BE2C (cell line): ENCODE measurements around the gene C19orf33.

Source experiments
- DNase-seq: peaks from one replicate; pipeline ENCODE4 v3.0.0-alpha.2; 2020
- H3K27me3 ChIP-seq: fragments of 250-450 bp; sonication (Bioruptor Pico); 2 replicates; pipeline ENCODE4 v1.5.1; 2020; ENCODE audit warnings: mild to moderate bottlenecking
- H3K36me3 ChIP-seq: fragments of 250-450 bp; sonication (Bioruptor Pico); 2 replicates; pipeline ENCODE4 v1.5.1; 2020; ENCODE audit warnings: mild to moderate bottlenecking
- H3K4me1 ChIP-seq: fragments of 250-450 bp; sonication (Bioruptor Pico); 2 replicates; pipeline ENCODE4 v1.5.1; 2020
- H3K4me3 ChIP-seq: 2 replicates; pipeline ENCODE4 v1.5.1; 2011; ENCODE audit warnings: low read depth, low read length
- H3K9me3 ChIP-seq: fragments of 250-450 bp; sonication (Bioruptor Pico); 2 replicates; pipeline ENCODE4 v1.5.1; 2020
- TF ChIP-seq, protein P1 (sequence below): IDR thresholded peaks from 2 replicates; pipeline ENCODE4 v1.5.1; 2012; ENCODE audit warnings: mild to moderate bottlenecking, low read depth, low read length

The C19orf33 gene

DNA sequence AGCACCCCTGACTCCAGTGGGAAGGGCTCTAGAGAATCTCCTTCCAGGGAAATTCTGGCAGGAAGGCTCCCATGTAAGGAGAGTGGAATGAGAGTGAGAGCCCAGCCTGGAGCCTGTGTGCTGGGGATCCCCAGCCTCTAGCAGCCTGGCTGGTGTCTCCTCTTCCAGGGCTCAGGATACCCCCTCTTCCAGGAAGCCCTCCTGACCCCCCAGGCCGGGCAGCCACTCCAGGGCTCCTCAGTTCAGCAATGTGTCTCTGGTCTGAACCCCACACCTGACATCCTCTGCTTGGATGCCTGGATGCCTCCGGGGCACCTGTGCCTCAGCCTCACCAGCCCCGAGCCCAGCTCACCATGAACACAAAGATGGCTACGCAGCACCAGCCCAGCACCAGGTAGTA is 3.0 kb downstream of the C19orf33 start:
- no peak for DNase-seq
- Histone ChIP-seq H3K27me3 (no peaks in the 10 kb centered on the region), H3K4me1 (no peaks in the 10 kb centered on the region), H3K36me3 (no peaks in the 10 kb centered on the region), H3K4me3 (no peak overlapping the region), H3K9me3 (no peaks in the 10 kb centered on the region)
- TF ChIP-seq, protein P1, sequence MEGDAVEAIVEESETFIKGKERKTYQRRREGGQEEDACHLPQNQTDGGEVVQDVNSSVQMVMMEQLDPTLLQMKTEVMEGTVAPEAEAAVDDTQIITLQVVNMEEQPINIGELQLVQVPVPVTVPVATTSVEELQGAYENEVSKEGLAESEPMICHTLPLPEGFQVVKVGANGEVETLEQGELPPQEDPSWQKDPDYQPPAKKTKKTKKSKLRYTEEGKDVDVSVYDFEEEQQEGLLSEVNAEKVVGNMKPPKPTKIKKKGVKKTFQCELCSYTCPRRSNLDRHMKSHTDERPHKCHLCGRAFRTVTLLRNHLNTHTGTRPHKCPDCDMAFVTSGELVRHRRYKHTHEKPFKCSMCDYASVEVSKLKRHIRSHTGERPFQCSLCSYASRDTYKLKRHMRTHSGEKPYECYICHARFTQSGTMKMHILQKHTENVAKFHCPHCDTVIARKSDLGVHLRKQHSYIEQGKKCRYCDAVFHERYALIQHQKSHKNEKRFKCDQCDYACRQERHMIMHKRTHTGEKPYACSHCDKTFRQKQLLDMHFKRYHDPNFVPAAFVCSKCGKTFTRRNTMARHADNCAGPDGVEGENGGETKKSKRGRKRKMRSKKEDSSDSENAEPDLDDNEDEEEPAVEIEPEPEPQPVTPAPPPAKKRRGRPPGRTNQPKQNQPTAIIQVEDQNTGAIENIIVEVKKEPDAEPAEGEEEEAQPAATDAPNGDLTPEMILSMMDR, result no peak

DNA sequence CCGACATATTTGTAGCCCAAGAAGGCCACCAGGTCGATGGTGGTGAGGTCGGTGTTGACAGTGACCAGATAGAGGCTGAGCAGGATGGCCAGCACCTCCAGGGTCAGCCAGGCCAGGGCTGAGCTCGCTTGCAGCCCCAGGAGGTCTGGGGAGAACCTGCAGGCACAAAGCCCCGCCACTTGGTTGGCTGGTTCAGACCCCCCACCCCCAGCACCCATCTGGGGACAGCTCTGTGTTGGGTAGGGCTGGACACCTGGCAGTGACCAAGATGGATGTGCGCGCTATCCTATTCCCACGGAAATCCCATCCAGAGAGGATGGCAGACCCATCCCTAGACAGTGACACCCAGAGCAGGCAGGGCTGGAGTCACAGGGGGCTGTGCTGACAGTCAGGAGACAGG is 3.5 kb downstream of the C19orf33 start:
- Histone ChIP-seq H3K27me3 (no peaks in the 10 kb centered on the region), H3K9me3 (no peaks in the 10 kb centered on the region), H3K36me3 (no peaks in the 10 kb centered on the region), H3K4me3 (no peak overlapping the region), H3K4me1 (no peaks in the 10 kb centered on the region)
- DNase-seq, result no peak
- TF ChIP-seq, protein P1, result no peak

DNA sequence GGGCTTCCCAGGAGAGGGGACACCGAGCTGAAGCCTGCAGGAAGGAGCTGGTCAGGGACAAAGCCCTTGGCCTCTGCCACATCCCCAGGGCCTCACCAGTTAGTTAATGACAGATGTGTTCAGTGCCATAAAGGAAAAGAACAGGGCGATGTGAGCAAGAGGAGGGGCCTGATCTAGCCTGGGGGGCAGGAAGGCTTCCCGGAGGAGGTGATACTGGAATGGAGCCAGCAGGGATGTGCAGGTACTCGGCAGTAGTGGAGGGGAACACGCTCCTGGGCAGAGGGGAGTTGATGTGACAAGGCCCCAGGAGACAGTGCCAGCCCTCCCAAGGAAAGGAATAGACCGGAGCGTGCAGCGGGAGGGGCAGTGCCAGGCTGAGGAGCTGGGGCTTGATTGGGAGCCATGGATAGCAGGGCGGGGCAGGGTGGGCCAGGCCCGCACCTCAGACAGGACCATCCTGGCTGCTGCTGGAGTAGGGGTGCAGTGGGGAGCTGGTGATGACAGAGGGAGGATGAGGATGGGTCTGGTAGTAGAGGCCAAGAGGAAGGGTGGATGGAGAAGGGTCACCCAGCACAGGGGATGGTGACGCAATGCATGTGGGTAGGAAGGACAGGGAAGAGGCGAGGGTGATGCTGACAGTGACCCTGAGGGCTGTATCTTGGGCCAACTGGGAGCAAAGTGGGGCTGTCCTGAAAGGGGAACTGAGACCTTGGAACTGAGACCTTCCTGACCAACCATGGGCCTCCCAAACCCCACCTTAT is 4.1 kb downstream of the C19orf33 start:
- Histone ChIP-seq H3K27me3 (no peaks in the 10 kb centered on the region), H3K36me3 (no peaks in the 10 kb centered on the region), H3K9me3 (no peaks in the 10 kb centered on the region), H3K4me1 (no peaks in the 10 kb centered on the region), H3K4me3 (no peak overlapping the region)
- no peak for DNase-seq
- TF ChIP-seq, protein P1, result no peak

DNA sequence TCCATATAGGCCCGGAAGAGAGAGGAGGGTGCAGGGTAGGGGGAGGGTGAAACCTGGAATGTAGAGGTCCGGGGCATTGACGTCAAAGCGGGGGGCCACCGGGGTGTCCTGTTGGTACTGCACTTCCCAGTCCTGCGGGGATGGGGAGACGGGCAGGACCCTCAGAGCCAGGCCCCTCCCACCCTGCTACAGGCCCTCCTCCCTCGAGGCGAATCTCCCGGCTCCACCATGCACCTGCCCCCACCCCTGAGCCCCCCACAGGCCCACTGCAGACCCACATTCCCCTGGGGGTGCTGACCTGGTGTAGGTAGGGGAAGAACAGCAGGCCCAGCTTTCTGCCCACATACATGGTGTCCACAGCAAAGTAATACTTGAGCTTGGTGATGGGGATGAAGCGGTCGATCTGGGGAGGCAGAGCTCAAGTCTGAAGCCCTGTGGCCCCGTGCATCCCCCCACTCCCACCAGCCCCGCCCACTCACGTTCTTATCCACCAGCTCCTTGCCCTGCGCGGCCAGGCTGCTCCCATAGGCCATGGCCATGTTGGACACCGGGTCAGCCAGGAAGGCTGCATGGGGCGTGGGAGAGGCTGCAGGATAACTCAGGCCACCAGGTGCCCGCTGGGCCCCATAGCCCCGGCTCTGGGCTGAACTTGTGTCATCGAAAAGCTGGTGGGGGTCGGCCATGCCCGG is 5.0 kb downstream of the C19orf33 start:
- Histone ChIP-seq H3K4me3 (no peak overlapping the region), H3K4me1 (no peaks in the 10 kb centered on the region), H3K27me3 (no peaks in the 10 kb centered on the region), H3K9me3 (no peaks in the 10 kb centered on the region), H3K36me3 (no peaks in the 10 kb centered on the region)
- TF ChIP-seq, protein P1, result no peak
- no peak for DNase-seq

GRCh38 chr19:38309615-38310278 is 5.7 kb downstream of the C19orf33 start:
- H3K4me3 ChIP-seq, result no peak overlapping the region
- H3K27me3 ChIP-seq, result no peaks in the 10 kb centered on the region
- no peaks in the 10 kb centered on the region for H3K36me3 ChIP-seq
- H3K9me3 ChIP-seq, result no peaks in the 10 kb centered on the region
- TF ChIP-seq, protein P1, result no peak
- DNase-seq, result no peak
- H3K4me1 ChIP-seq, result no peaks in the 10 kb centered on the region

DNA sequence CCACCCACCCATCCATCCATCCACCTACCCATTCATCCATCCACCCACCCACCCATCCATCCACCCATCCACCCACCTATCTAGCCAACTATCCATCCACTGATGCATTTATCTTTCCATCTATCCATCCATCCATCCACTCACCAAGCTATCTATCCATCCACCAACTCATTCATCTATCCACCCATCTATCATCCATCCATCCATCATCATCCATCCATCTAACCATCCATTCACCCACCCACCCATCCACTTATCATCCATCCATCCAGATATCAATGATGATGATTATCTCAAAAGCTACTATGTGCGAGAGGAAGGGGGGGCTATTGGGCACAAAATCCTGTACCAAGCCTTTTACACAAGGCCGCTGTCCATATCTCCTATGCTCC is 6.2 kb downstream of the C19orf33 start:
- Histone ChIP-seq H3K4me3 (no peak overlapping the region), H3K27me3 (no peaks in the 10 kb centered on the region), H3K36me3 (no peaks in the 10 kb centered on the region), H3K9me3 (no peaks in the 10 kb centered on the region), H3K4me1 (peaks cover under 1% of the 10 kb centered on the region; the same call in 1 of the 2 replicates)
- no peak for DNase-seq
- TF ChIP-seq, protein P1, result no peak
